ENCODE data around the gene FAM193B.

Gene FAM193B

DNA sequence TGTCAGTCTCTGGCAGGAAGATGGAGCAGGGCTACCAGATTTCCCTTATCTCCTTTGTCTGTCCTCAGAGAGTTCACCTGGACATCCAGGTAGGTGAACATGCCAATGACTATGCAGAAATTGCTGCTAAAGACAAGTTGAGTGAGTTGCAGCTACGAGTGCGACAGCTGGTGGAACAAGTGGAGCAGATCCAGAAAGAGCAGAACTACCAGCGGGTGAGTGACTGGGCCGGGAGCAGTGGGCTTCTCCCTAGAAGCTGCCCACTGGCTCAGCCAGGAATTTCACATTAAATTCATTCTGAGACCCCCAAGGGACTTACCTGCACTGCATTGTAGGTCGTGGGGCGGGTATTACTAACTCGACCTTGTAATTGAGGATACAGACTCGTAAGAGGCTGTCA, 39.7 kb upstream of the FAM193B start:
- DNase-seq (ENCODE audit: low read depth), result no peak
- TF ChIP-seq, protein P1, sequence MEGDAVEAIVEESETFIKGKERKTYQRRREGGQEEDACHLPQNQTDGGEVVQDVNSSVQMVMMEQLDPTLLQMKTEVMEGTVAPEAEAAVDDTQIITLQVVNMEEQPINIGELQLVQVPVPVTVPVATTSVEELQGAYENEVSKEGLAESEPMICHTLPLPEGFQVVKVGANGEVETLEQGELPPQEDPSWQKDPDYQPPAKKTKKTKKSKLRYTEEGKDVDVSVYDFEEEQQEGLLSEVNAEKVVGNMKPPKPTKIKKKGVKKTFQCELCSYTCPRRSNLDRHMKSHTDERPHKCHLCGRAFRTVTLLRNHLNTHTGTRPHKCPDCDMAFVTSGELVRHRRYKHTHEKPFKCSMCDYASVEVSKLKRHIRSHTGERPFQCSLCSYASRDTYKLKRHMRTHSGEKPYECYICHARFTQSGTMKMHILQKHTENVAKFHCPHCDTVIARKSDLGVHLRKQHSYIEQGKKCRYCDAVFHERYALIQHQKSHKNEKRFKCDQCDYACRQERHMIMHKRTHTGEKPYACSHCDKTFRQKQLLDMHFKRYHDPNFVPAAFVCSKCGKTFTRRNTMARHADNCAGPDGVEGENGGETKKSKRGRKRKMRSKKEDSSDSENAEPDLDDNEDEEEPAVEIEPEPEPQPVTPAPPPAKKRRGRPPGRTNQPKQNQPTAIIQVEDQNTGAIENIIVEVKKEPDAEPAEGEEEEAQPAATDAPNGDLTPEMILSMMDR (IDR thresholded peaks at IDR 0.05; ENCODE audit: control insufficient read depth, extremely low read depth, insufficient read depth), result no peak
- H3K4me3 ChIP-seq (ENCODE audit: low read depth, low read length), result no peak overlapping the region

DNA sequence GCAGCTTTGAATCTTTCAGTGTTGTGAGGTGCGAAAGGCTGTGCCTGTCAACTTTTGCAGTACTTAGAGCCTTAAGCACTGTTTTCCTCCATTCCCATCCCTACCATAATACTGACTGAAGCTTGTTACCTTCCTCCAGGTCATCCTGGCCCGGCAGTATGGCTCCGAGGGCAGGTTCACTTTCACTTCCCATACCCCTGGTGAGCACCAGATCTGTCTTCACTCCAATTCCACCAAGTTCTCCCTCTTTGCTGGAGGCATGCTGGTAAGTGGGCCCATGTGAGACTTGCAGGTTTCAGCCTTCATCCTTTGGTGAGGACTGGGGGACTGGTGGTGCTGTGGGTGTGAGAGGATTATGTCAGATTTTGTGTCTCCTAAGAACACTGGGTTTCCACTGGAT, 39.1 kb upstream of the FAM193B start:
- peak overlapping the region; percentile 83 for H3K4me3 ChIP-seq (ENCODE audit: low read depth, low read length)
- TF ChIP-seq, protein P1 (IDR thresholded peaks at IDR 0.05; ENCODE audit: control insufficient read depth, extremely low read depth, insufficient read depth), result no peak
- DNase-seq (ENCODE audit: low read depth), result no peak

DNA sequence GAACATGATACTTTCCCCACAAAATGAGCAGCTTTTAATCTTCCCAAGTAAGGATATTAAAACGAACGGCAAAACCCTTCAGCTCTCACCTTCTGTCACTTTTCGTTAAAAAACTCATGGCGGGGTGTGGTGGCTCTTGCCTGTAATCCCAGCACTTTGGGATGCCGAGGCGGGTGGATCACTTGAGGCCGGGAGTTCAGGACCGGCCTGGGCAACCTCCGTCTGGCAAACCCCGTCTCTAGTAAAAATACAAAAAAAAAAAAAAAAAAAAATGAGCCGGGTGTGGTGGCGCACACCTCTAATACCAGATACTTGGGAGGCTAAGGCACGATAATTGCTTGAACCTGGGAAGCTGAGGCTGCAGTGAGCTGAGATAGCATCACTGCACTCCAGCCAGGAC, 38.5 kb upstream of the FAM193B start:
- H3K4me3 ChIP-seq (ENCODE audit: low read depth, low read length), result peak overlapping the region; percentile 83
- TF ChIP-seq, protein P1 (IDR thresholded peaks at IDR 0.05; ENCODE audit: control insufficient read depth, extremely low read depth, insufficient read depth), result no peak
- no peak for DNase-seq (ENCODE audit: low read depth)

DNA sequence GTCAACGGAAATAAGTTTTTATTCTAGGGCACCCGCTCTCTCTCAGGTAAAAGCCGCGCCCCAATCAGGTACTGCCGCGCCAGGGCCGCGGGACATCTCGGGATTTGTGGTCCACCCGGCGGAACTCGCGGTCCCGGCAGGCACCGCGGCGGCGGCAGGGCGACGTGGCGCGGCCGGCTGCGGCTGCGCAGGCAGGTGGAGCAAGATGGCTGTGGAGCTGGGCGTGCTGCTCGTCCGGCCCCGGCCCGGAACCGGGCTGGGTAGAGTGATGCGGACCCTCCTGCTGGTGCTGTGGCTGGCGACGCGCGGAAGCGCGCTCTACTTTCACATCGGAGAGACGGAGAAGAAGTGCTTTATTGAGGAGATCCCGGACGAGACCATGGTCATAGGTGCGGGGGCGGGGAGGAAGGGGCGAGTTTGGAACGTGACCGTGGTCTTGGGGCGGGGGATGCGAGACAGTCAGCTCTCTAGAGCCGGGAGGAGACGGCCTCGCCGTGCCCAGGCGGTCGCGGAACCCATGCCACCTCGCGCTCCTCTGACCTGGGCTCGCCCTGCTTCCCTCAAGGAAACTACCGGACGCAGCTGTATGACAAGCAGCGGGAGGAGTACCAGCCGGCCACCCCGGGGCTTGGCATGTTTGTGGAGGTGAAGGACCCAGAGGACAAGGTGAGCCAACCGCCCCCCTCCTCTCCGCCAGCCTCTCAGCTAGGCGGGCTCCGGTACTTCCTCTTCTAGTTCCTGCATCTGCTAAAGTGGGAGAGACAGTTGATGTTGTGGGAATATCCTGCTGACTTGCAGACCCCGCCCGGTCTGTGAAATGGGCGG, 37.9 kb upstream of the FAM193B start, which contains the start of gene TMED9:
TSS of gene TMED9 (plus strand) at position 194 of the 825 bp plus-strand sequence. CDS start at position 206, 12 bp downstream.
- peak; percentile 48 for DNase-seq (ENCODE audit: low read depth)
- TF ChIP-seq, protein P1 (IDR thresholded peaks at IDR 0.05; ENCODE audit: control insufficient read depth, extremely low read depth, insufficient read depth), result no peak
- H3K4me3 ChIP-seq (ENCODE audit: low read depth, low read length), result peak within 1 kb of the TSS; percentile 83

DNA sequence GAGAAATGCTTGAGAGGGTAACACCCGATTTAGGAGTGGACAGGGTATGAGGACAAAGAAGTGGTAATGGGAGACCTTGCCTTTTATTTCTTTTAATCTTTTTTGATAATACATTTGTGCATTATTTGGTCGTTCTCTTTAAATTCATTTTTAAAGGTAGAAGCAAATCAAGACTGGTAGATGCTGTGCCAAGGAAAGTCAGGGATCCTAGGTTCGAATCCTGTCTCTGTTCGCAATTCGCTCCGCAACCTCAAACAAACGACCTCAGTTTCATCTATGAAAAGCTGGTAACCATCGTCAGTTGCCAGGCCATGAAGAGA, 37.3 kb upstream of the FAM193B start:
- DNase-seq (ENCODE audit: low read depth), result no peak
- peak overlapping the region; percentile 83 for H3K4me3 ChIP-seq (ENCODE audit: low read depth, low read length)
- TF ChIP-seq, protein P1 (IDR thresholded peaks at IDR 0.05; ENCODE audit: control insufficient read depth, extremely low read depth, insufficient read depth), result no peak

DNA sequence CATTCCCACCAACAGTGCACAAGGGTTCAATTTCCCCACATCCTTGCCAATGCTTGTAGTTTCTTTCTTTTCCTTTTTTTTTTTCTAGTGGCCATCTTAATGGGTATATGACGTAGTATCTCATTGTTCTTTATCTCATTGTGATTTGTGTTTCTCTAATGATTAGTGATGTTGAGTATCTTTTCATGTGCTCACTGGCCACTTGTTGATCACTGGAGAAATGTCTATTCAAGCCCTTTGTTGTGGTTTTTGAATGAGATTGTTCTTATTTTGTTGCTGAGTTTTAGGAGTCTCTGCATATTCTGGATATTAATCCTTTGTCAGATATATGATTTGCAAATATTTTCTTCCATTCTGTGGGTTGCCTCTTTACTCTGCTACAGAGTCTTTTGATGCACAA, 36.0 kb upstream of the FAM193B start:
- no peak overlapping the region for H3K4me3 ChIP-seq (ENCODE audit: low read depth, low read length)

More for the DNA sequence above, 36.0 kb upstream of the FAM193B start:
- TF ChIP-seq, protein P1 (IDR thresholded peaks at IDR 0.05; ENCODE audit: control insufficient read depth, extremely low read depth, insufficient read depth), result no peak
- DNase-seq (ENCODE audit: low read depth), result no peak
